Bronchial epithelial cell (primary cell): Measurements from ENCODE around the gene CD70. TPM values are rescaled to one million over a fixed set of nuclear protein-coding genes. Genes with fewer than 3 reads are reported as not detected.
"Not testable (repeated sequence)": the region's sequence is repeated elsewhere in the genome, so short reads cannot be mapped to it uniquely, and the experiment has no call there.

Source experiments
- DNase-seq: peaks from one replicate; pipeline ENCODE4 v3.0.0-alpha.2; 2010; ENCODE audit warnings: low read depth
- FAIRE-seq: peaks from 2 replicates; lab custom pipeline; 2011; peaks lifted over from hg19 to GRCh38; lab: Jason Lieb, UNC
- H3K27me3 ChIP-seq: 2 replicates; pipeline ENCODE4 v1.5.1; 2011; ENCODE audit warnings: low read length; ENCODE audit not compliant: control insufficient read depth, insufficient read depth
- H3K36me3 ChIP-seq: 2 replicates; pipeline ENCODE4 v1.5.1; 2011; ENCODE audit warnings: low read length; ENCODE audit not compliant: control insufficient read depth, insufficient read depth
- H3K4me3 ChIP-seq: 2 replicates; pipeline ENCODE4 v1.5.1; 2011; ENCODE audit warnings: mild to moderate bottlenecking, low read depth, low read length, control low read depth
- CTCF ChIP-seq: IDR thresholded peaks from 2 replicates; pipeline ENCODE4 v1.5.1; 2011; ENCODE audit warnings: mild to moderate bottlenecking, moderate library complexity, low read length, control low read depth, inconsistent platforms; ENCODE audit not compliant: insufficient read depth, severe bottlenecking
- total RNA-seq: library from RNA; depleted of rRNA; stranded (reverse); fragments of >200 nt; gene quantifications from 2 replicates; pipeline ENCODE4 v1.2.1, GENCODE V29; 2014

Gene CD70
- total RNA-seq, 1 donor from 2014 or later = not detected

GRCh38 chr19:6626764-6627163 is 35.8 kb upstream of the CD70 start:
- Histone ChIP-seq H3K36me3 (no peaks in the 10 kb centered on the region), H3K4me3 (no peak overlapping the region), H3K27me3 (no peaks in the 10 kb centered on the region)
- FAIRE-seq = no peak
- no peak for DNase-seq
- TF ChIP-seq CTCF = no peak

GRCh38 chr19:6617374-6617773 is 26.4 kb upstream of the CD70 start:
- Histone ChIP-seq H3K36me3 (no peaks in the 10 kb centered on the region), H3K4me3 (no peak overlapping the region), H3K27me3 (no peaks in the 10 kb centered on the region)
- DNase-seq = no peak
- no peak for FAIRE-seq
- no peak for TF ChIP-seq CTCF

GRCh38 chr19:6616011-6616410 is 25.1 kb upstream of the CD70 start:
- no peak for TF ChIP-seq CTCF
- Histone ChIP-seq H3K4me3 (no peak overlapping the region), H3K27me3 (no peaks in the 10 kb centered on the region), H3K36me3 (no peaks in the 10 kb centered on the region)
- FAIRE-seq (no peak), DNase-seq (peak; percentile 78)

GRCh38 chr19:6613711-6614110 is 22.8 kb upstream of the CD70 start:
- no peak for FAIRE-seq
- H3K4me3 ChIP-seq = no peak overlapping the region
- DNase-seq = peak; percentile 88
- peaks cover 1% of the 10 kb centered on the region for H3K27me3 ChIP-seq
- no peaks in the 10 kb centered on the region for H3K36me3 ChIP-seq
- TF ChIP-seq CTCF = no peak

GRCh38 chr19:6610934-6611852 is 20.2 kb upstream of the CD70 start:
- H3K4me3 ChIP-seq = no peak overlapping the region
- FAIRE-seq (no peak), DNase-seq (peak; percentile 83)
- TF ChIP-seq CTCF = no peak
- peaks cover 1% of the 10 kb centered on the region for H3K27me3 ChIP-seq
- no peaks in the 10 kb centered on the region for H3K36me3 ChIP-seq

- FAIRE-seq (no peak), DNase-seq (no peak)
- TF ChIP-seq CTCF = no peak
- Histone ChIP-seq H3K4me3 (no peak overlapping the region), H3K36me3 (no peaks in the 10 kb centered on the region), H3K27me3 (peaks cover 1% of the 10 kb centered on the region)
Observed at GRCh38 chr19:6608940-6609339, 18.0 kb upstream of the CD70 start.

GRCh38 chr19:6608146-6608545 is 17.2 kb upstream of the CD70 start:
- not testable (repeated sequence) for H3K4me3 ChIP-seq, DNase-seq, H3K27me3 ChIP-seq, H3K36me3 ChIP-seq, FAIRE-seq

GRCh38 chr19:6606276-6607070 is 15.5 kb upstream of the CD70 start:
- H3K27me3 ChIP-seq, DNase-seq, FAIRE-seq, H3K4me3 ChIP-seq, H3K36me3 ChIP-seq: not testable (repeated sequence)
